DMS79 treated with DMSO at 0.1 percent for 48 hours (cell line): ENCODE measurements around the gene DTWD2.
"Not testable (repeated sequence)": the region's sequence is repeated elsewhere in the genome, so short reads cannot be mapped to it uniquely, and the experiment has no call there.

Experiments used
- DNase-seq: peaks from one replicate; lab custom pipeline; 2025; lab: John Stamatoyannopoulos, UW

Gene DTWD2

DNA sequence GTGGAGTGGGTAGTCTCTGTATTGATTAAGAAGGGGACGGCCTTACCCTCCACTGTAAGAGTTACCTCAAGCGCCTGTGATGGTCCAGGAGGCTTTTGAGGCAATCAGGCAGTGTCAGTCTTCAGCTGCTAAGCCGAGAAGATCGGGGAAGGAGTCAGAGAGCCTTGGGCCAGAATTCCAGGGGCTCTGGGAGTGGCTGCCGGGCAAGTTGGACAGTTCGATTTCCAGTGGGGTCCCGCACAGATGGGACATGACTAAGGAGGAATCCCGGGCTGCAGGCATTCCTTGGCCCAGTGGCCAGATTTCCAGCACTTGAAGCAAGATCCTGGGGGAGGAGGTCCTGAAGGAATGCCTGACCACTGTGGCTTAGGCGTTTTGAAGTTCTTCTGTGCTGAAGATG, 38.0 kb downstream of the DTWD2 start:
- not testable (repeated sequence) for DNase-seq

DNA sequence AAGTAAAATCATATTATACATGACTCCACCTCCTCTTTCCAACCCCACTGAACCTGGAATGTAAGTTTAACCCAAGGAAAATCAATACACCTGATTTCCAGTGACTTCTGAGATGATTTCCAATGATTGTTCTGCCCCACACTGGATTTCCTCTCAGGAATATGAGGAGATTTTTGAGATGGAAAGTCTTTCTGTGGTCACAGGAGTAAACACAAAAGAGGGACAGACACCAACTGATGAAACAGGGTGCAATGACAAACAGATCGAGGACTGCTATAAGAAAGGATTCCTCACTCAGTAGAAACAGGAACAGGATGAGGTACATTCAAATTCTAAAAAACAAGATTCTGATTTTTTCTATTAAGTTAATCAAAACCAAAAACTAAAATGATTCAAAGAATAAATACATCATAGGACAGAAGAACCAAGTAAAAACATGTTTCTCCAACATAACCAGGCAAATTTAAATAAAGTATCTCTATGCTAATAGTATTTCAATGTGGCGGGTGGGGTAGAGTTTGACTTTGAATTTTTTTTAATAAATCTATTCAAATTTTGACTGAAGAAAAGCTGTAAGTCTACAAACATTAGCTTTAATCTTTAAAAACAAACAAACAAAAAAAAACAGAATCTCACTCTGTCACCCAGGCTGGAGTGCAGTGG, 42.1 kb downstream of the DTWD2 start:
- no peak for DNase-seq

DNA sequence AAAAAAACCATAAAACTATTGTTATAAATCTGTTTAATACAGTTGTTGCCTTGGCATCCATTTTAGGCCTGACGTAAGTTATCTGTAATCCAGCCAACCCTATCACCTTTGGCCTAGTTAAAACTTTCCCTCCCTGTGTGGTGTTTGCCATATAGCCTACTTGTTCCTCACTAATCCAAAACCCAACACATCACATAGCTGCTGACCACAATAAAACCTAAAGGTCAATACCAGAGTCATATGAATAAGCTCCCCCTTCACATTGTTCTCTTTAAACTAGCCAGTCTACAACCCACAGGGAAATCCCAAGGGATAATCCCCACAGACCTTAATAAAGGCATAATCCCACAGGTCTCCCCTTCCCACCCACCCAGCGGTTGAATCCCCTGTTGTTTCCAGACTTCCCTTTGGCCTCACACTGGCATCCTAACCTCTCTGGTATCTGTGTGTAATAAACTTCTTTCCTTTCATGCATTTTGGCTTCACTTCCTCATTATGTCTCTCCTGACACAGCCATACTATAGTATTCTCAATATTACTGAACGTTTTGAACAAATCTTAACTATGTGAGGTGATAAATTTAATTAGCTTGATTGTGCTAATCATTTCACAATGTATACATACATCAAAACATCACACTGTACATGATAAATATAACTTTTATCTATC, 50.8 kb downstream of the DTWD2 start:
- DNase-seq: no peak

DNA sequence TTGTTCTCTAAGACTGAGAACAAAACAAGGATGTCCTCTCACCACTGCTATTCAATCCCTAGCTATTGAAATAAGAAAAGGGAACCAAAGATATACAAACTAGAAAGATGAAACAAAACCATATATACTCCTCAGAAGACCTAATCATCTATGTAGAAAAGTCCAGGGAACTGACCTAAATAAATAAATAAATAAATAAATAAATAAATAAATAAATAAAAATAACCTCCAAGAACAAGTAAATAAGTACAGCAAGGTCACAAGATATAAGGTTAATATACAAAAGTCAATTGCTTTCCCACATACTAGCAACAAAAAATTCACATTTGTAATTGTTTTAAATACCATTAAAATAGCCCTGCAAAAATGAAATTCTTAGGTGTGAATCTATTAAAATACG, 54.6 kb downstream of the DTWD2 start:
- DNase-seq: no peak

DNA sequence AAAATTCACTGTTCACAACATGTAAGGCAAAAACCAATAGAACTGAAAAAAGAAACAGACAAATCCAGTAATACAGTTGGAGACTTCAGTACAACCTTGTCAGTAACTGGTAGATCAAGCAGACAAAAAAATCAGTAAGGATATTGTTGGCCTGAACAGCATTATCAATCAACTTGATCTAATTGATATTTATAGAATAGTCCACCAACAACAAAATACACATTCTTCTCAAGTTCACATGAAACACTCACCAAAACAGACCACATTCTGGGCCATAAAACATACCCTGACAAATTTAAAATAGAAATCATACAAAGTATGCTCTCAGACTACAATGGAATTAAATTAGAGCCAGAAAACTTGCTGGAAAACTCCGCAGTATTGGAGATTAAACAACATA, 56.8 kb downstream of the DTWD2 start:
- no peak for DNase-seq

DNA sequence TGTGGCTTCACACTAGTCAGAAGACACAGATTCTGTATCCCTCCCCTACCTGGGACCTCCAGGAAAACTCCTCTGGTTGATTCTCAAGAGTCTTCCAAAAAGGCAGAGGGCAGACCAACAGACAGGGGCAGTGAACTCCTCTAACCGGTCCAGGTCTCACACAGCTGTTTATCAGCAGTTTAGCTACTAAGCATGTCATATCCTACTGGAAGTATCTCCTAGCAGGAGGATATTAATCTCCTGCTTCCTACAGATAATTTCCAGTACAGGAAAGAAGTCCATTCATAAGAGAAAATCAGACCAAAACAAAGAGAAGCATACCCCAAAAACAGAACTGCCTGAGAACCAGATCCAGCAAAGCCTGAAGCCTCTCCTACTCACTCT, 64.3 kb downstream of the DTWD2 start:
- no peak for DNase-seq

DNA sequence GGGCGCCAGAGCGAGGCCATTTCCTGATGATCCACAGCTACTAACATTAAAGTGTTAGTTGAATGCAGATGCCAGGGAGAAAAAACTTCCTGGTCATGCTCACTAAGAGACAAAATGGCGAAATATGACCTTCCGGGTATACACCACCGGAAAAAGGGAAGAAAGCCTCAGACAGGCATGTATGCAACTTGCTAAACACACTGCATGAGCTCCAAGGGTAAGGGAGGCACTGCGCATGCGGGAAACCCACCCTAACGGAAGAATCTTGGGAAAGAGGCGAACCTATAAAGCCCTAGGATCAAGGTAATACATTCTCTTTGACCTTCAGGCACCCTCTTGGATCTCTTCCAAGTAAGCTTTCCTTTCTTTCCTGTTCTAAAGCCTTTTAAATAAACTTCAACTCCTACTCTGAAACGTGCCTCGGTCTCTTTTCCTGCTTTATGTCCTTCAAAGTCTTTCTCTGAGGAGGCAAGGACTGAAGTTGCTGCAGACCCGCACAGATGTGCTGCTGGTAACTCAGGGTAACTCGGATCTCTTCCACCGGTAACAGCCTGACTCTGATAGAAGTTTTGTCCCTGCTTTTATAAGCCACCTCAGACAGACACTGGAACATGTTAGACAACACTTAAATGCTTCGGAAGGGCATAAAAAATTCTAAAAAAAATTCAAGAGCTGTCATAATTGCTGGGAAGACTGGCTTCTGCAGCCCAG, 64.9 kb downstream of the DTWD2 start:
- no peak for DNase-seq

DNA sequence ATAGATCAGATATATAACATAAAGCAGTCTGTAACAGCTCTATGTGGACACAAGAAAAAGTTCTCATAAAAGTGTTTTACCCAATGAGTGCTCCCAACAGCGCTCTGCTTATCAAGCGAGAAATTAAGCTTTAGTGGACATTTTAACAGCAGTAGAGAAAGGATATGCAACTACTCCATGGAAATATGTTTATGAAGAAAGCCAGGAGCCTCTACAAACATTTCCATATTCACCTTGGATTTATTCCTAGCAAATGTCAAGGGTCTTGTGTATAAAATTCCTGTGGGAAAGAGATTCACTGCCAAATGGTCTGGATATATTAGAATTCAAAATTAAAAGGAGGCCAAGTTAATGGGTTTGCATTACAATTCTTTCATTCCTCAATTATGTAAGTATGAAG, 66.5 kb downstream of the DTWD2 start:
- no peak for DNase-seq

DNA sequence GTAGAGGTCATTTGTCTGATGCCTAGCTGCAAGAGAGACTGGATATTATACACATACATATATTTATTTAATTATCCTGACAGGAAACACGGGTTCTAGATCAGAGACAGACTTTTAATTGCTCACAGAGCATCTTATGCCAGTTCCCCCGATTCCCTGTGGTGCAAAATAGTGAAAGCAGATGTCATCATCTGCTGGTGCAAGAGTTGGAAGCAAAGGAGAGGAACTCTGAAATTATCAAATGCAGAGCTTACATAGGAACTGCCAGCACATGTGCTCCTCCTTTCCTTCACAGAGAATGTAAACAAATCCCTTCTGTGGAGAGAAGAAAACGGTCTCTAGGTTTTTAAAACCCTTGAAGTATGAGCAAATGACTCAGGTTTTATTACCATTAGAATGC, 69.3 kb downstream of the DTWD2 start:
- DNase-seq: no peak

DNA sequence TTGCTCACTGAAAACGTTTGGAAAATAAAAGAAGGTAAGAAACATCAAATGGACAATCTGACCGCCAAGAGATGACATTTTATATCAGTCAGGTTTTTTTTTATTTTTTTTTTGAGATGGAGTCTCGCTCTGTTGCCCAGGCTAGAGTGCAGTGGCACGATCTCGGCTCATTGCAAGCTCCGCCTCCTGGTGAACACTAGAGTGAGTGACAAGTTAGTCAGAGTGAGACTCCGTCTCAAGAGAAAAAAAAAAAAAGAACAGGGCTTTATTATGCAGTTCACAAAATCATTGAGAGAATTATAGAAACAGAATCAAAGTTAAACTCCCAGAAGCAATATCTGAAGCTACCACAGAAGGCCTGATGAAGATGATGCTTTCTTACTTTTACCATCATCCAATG, 70.1 kb downstream of the DTWD2 start:
- no peak for DNase-seq

DNA sequence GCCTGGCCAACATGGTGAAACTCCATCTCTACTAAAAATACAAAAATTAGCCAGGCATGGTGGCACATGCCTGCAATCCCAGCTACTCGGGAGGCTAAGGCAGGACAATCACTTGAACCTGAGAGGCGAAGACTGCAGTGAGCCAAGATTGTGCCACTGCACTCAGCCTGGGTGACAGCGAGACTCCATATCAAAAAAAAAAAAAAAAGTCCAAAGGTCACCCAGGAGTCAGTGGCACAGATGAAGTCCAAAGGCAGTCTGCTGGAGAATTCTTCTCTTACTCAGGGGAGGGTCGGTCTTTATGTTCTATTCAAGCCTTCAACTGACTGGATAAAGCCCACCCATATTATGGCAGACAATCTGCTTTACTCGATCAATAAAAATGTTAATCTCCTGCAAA, 80.8 kb downstream of the DTWD2 start:
- DNase-seq: not testable (repeated sequence)

DNA sequence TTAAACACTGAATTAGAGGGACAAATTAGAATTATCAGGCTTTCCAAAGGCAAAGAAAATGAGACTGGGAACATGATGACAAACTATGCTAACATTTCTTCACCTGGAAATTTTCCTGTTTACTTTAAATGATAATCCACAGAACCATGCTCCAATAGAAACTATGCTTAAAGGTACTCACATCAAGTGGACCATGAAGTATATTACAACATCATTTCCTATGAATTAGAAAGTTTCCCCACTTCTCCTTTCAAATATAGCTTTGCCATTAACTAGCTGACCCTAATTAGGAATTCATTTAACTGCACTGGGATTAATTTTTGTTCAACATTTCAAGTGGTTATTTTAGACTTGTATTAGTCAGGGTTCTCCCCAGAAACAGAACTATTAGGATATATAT, 81.4 kb downstream of the DTWD2 start:
- no peak for DNase-seq

DNA sequence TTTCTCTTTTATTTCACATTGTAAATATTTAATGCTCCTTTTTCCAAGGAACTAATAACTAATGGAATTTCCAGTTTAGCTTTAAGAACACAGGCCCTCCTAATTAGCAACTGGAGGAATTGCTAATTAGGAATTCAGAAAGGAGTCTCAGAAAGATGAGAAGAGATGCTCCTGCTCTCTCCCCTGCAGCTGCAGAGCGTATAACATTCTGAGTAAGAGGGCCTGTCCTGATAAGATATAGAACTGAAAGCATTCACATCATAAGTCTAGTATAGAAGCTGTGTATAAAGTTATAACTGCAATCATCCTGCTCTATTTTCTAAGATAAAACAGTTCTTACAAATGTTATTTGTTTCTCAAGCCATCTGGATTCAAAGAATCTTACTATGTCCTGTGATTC, 83.2 kb downstream of the DTWD2 start:
- DNase-seq: no peak

DNA sequence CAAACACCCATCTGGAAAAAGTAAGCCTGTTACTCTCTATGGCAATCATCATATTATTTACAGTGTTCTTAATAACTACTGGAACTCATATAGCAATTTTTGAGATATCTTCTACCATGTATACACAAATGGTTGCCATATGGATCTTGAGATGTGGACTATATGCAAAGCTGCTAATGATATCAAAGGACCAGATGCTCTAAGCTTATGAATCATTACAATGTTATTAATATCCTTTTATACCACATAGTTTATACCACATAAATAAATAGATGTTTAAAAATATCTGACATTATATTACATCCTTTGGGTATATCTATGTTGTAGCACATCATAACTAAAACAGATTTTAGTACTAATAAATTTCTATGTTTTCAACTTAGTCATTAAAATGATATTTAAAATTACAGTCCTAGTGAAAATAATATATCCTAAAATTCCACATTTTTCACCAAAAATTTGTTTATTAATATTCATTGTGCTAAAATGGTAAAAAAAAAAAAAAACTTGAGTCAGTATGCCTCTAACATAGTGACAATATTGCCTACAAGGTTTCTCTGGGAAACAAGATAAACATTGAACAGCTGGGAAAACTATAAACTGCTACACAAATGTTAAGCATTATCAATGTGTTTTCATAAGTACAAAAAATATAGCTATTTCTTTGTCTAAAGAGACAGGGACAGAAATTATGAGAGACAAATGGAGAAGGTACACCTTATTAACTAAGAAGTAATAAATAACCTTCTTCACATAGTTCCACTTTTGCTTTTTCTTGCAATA, 85.5 kb downstream of the DTWD2 start:
- DNase-seq: no peak

DNA sequence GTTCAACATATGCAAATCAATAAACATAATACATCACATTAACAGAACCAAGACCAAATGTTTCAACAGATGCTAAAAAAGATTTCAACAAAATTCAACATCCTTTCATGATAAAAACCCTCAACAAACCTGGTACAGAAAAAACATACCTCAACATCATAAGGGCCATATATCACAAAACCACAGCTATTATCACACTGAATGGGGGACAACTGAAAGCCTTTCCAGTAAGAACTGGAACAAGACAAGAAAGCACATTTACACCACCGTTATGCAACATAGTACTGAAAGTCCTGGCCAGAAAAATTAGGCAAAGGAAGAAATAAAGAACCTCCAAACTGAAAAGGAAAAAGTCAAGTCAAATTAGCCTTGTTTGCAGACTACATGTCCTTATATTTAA, 93.6 kb downstream of the DTWD2 start:
- no peak for DNase-seq

DNA sequence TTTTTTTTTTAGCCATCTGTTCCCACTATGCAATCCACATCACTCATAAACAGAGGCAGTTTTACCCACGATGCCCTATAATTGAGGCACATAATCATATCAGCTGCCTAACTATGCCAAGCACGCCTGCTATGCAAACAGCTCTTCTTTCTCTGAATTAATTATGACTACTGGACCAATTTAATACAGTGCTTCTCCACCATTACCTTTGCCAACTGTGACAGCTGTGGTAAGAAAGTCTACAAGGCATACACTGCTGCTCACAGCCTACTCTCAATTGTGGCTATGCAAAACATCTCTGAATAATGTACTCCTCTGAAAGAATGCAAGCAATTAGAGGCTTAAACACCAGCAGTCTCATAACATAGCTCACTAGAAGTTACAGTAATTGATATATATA, 97.1 kb downstream of the DTWD2 start:
- DNase-seq: no peak

DNA sequence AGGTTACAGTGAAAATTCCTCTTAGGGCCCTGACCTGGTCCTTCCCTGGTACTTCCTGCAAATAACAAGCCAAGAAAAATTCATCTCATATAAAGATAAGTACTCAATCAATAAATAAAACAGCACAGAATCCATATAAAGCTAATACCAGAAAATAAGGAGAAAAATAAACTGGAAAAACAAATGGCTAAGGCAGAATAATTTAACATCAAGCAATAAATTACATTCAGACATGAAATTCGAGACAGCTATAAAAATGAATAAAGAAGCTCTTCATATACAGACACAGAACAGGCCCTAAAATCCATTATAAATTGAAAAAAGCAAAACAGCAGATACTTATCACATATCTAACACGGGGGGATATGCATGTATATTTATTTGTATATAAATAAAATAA, 99.2 kb downstream of the DTWD2 start:
- DNase-seq: no peak

DNA sequence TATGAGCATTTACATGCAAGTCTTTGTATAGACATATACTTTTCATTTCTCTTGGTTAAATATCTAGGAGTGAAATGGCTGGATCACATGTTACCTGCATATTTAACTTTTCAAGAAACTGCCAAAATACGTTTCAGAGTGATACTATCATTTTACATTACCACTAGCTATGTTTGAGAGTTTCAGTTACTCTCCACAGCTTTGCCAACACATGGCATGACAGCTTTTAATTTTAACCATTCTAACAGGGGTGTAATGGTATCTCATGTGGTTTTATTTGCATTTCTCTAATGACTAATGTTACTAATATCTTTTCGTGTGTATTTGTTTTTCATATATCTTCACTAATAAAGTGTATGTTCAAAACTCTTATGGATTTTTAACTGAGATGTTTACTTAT, 99.8 kb downstream of the DTWD2 start:
- no peak for DNase-seq

DNA sequence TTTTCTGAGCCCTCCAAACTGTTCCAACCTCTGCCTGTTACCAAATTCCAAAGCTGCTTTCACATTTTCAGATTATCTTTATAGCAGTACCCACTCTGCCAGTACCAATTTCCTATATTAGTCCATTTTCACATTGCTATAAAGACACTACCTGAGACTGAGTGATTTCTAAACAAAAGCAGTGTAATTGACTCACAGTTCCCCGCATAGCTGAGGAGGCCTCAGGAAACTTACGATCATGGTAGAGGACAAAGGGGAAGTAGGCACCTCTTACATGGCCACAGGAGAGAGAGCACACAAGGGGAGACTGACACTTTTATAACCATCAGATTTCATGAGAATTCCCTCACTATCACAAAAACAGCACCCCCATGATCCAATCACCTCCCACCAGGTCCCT, 105.0 kb downstream of the DTWD2 start:
- DNase-seq: no peak

DNA sequence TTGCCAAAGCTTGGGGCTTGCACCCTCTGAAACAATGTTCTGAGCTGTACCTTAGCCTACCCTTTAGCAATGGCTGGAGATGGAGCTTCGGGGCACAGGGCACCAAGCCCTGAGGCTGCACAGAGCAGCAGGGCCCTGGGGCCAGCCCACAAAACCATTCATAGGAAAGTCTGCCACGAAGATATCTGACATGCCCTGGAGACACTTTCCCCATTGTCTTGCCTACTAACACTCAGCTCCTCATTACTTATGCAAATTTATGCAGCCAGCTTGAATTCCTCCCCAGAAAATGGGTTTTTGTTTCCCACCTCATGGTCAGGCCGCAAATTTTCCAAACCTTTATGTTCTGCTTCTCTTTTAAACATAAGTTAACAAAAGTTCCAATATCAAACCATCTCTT, 105.7 kb downstream of the DTWD2 start:
- DNase-seq: no peak

DNA sequence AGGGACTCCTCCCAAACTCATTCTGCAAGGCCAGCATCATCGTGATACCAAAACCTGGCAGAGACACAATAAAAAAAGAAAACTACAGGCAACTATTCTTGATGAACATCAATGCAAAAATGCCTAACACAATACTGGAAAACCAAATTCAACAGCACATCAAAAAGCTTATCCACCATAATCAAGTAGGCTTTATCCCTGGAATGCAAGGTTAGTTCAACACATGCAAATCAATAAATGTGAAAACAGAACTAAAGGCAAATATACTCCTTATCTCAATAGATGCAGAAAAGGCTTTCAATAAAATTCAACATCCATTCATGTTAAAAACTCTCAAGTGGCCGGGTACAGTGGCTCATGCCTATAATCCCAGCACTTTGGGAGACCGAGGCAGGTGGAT, 111.5 kb downstream of the DTWD2 start:
- DNase-seq: not testable (repeated sequence)

DNA sequence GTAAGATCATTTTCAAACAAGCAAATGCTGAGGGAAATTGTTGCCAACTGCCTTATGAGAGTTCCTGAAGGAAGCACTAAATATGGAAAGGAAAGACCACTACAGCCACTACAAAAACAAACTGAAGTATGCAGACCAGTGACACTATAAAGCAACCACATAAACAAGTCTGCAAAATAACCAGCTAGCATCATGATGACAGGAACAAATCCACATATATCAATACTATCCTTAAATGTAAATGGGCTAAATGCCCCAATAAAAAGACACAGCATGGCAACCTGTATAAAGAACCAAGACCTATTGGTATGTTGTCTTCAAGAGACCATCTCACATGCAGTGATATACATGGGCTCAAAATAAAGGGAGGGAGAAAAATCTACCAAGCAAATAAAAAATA, 113.2 kb downstream of the DTWD2 start:
- no peak for DNase-seq

DNA sequence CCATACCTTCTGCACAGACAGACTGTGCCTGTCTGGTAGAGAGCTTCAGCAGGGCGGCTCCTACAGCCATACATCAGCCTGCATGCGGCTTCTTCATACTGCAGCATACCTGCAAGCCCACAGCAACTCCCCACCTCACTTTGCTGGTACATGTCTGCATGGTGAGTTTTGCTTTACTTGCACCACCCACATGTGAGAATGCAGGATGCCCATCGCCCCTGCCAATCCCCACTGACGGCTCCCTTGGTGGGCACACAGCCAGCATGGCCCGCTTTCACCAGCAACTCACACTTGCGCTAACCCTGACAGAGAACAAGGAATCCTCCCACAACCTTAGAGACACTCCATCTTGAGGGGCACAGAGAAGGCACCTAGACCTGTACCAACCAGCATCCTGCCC, 114.9 kb downstream of the DTWD2 start:
- DNase-seq: no peak
